Stimulated activated CD8-positive, alpha-beta memory T cell treated with anti-CD3 and anti-CD28 coated beads, Interleukin-4, amount 100 ng/mL, for 48 hours (primary cell): ENCODE results near the gene FCER2.

Experiments used
- DNase-seq: peaks from one replicate; pipeline ENCODE4 v3.0.0-alpha.2; 2020

Gene FCER2

GRCh38 chr19:7699417-7700401, 2.2 kb downstream of the FCER2 start:
- peak; percentile 77 for DNase-seq

- no peak for DNase-seq
These were observed 2.9 kb downstream of the FCER2 start for GRCh38 chr19:7699003-7699402.

DNA sequence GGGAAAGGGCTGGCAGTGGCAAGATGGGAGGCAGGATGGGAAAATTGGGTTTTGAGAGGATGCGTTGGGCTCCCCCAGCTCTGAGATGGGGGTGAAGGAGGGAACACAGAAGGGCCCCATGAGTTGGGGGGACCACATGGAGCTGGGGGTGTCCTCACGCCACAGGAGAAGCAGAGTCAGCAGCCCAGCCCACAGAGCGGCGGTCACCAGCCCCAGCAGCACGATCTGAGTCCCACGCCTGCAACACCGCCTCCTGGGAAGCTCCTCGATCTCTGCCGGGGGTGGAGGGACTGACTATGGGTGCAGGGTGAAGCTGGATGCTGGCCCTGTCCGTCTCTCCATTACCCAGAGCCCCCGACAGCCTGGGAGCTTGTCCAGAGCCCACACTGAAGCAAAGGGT, 3.3 kb downstream of the FCER2 start:
- no peak for DNase-seq

DNA sequence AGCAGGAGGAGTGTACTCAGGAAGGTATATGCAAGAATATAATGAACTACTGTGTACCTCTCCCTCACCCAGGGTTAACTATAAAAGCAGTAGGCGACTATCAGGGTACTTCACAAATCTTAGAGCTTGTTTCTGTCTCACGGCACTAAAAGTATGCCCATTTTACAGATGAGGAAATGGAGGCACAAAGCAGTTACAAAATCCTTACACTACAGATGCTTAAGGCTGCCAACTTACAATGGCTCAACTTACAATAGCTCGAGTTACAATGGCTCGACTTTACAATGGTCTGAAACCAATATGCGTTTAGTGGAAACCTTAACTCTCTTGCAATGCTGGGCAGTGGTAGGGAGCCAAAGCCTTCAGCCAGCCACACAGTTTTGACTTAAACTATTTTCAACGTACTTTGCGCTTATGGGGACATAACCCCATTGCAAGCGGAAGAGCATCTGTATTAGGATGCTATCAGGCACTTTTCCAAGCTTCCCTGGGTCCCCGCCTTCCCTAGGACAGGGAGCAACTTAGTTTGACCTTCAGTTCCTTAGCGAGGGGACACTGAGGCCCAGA, 4.1 kb downstream of the FCER2 start:
- no peak for DNase-seq

GRCh38 chr19:7694499-7694898, 7.4 kb downstream of the FCER2 start:
- DNase-seq = no peak

- DNase-seq = peak; percentile 46
These were observed 9.4 kb downstream of the FCER2 start for GRCh38 chr19:7692417-7693088.

DNA sequence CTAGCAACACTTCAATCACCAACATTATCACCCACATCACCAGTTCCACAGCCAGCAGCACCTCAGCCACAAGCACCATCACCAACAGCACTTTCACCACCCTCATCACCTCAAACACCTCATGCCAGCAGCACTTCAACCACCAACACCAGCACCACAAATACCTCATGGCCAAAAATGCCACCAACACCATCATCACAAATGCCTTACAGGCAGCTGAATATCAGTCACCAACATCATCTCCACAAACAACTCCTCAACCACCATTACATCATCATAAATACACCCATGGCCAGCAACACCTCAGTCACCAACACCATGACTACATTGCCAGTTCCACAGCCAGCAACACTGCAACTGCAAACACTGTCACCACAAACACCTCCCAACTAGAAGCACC, 10.4 kb downstream of the FCER2 start:
- peak; percentile 52 for DNase-seq

DNA sequence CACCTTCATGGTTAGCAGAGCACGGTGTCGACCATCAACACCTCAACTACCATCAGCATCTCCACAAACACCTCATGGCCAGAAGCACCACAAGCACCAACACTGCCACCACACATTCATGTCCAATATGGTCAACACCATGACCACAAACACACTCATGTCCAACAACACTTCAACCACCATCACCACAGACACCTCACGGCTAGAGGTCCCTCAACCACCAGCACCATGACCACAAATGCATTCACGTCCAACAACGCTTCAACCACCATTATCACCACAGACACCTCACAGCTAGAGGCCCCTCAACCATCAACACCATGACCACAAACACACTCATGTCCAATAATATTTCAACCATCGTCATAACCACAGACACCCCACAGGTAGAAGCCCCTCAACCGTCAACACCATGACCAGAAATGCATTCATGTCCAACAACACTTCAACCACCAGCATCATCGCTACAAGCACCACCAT, 11.1 kb downstream of the FCER2 start:
- no peak for DNase-seq

- DNase-seq = no peak
These were observed 12.8 kb downstream of the FCER2 start for GRCh38 chr19:7689165-7689564.

DNA sequence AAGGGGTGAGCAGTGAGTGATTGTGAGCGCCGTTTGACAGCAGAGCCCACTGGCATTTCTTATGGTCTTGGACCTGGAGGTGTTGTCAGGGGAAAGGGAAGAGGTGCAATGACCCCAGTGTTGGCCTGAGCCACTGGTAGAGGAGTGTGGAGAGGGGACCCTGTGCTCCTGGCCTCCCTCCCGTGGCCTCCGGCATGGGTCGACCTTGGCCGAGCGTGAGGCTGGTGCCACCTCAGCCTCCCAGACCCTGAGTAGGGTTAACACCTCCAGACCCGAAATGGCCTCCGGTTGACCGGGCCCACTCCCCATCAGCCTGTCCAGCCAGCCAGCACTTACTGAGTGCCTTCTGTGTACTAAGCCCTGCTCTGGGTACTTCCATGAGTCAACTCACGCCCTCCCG, 14.8 kb downstream of the FCER2 start:
- DNase-seq = no peak

DNA sequence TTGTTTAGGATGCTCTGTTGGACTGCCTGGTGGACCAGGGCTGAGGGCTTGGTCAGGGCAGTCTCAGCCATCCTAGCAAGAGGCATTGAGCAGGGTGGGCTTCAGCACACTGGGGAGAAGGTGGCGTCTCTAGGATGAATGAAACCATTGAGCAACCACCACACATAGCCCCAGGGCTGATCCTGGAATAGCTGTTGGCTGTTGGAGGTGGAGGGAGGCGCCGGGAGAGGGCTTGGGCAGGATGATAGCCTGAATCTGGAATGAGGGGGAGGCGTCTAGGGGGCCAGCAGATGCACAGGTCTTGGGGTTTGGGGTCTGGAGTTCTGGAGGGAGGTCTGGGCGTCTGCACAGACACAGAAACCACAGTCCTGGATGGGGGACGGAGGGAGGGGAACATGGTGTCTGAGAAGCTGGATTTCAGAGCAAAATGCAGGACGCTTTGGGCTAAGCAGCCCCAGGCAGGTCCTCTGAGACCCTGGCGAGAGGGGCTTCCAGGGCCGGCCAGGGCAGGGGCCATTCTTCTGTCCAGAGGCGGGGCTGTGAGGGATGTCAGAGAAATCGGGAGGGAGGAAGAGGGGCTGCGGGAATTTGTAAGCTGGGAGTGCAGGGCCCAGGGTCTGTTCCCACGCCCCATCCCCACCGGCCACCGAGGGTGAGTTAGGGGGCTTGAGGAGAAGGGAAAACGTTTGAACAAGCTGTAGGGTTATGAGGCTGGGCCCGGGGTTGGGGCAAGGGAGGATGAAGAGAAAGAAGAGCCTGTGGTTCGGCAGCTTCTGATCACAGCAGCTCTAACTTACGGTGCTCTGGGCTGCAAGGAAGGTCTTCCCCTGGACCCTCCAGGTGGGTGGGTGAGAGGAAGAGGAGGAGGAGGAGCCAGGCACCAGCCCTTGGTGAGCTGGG, 16.1 kb downstream of the FCER2 start:
- DNase-seq = no peak

DNA sequence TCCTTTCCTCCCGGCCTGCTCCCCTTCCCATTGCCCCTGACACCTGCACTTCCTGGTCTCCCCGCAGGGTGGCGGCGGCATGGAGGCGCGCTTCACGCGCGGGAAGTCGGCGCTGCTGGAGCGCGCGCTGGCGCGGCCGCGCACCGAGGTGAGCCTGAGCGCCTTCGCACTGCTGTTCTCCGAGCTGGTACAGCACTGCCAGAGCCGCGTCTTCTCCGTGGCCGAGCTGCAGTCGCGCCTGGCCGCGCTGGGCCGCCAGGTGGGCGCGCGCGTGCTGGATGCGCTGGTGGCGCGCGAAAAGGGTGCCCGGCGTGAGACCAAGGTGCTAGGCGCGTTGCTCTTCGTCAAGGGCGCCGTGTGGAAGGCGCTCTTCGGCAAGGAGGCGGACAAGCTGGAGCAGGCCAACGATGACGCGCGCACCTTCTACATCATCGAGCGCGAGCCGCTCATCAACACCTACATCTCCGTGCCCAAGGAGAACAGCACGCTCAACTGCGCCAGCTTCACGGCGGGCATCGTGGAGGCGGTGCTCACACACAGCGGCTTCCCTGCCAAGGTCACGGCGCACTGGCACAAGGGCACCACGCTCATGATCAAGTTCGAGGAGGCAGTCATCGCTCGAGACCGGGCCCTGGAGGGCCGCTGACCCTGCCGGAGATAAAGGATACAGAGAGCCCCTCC, 19.6 kb downstream of the FCER2 start:
- no peak for DNase-seq

- peak; percentile 90 for DNase-seq
These were observed 20.4 kb downstream of the FCER2 start for GRCh38 chr19:7681340-7682174.

- DNase-seq = peak; percentile 89
These were observed 21.2 kb downstream of the FCER2 start, which contains the start of gene TRAPPC5 for GRCh38 chr19:7680606-7681339. Gene TRAPPC5 (plus strand): TSS chr19:7680833. CDS start chr19:7682254, 1,421 bp downstream.

- no peak for DNase-seq
These were observed 21.9 kb downstream of the FCER2 start for GRCh38 chr19:7679771-7680605.

DNA sequence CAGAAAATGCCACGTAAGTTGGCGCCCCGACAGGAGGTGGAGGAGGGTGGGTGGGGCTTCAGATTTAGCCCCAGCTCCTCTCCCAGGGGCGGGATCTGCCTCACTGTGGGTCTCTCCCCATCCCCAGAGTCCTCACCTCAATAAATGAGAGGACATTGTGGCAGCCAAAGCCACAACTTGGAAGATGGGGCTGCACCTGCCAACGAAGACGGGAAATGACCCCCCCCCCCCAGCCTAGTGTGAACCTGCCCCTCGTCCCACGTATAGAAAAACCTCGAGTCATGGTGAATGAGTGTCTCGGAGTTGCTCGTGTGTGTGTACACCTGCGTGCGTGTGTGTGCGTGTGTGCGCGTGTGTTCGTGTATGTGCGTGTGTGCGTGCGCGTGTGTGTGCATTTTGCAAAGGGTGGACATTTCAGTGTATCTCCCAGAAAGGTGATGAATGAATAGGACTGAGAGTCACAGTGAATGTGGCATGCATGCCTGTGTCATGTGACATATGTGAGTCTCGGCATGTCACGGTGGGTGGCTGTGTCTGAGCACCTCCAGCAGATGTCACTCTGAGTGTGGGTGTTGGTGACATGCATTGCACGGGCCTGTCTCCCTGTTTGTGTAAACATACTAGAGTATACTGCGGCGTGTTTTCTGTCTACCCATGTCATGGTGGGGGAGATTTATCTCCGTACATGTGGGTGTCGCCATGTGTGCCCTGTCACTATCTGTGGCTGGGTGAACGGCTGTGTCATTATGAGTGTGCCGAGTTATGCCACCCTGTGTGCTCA, 22.8 kb downstream of the FCER2 start:
- peak; percentile 69 for DNase-seq

GRCh38 chr19:7677669-7678311, 24.1 kb downstream of the FCER2 start:
- DNase-seq = no peak

DNA sequence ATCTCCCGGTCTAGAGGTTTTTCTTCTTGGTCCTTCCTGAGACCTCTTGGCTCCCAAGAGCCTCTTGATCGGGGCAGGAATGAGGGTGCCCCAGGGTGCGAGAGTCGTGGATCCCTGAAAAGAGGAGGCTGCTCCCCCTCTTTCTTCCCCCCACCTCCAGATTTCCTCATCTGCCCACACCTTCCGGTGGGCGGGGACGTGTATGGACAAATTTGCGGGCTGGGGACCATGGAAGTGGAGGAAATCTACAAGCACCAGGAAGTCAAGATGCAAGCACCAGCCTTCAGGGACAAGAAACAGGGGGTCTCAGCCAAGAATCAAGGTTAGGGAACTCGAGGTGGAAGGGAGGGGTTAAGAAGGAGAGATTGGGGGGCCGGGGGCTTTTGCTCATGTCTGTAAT, 25.1 kb downstream of the FCER2 start, which contains the start of gene MCEMP1:
TSS of gene MCEMP1 (plus strand) at position 237 of the 400 bp plus-strand sequence. CDS start at position 268, 31 bp downstream.
- no peak for DNase-seq
